ENCODE data around the gene RAB11FIP4.

- TF ChIP-seq POLR2A (IDR thresholded peaks at IDR 0.05; ENCODE audit: control extremely low read depth in 1 of 2, low read depth in 2 of 2, low read length in 2 of 2) (no peak), CTCF (IDR thresholded peaks at IDR 0.05; ENCODE audit: control extremely low read depth in 1 of 3, insufficient read depth in 1 of 3, low read depth in 1 of 3, low read length in 3 of 3) (no peak), EP300 (IDR thresholded peaks at IDR 0.05; ENCODE audit: borderline replicate concordance in 1 of 2, low read depth in 2 of 2, low read length in 2 of 2) (no peak), TEAD4 (IDR thresholded peaks at IDR 0.05; ENCODE audit: low read depth, low read length) (no peak), NRF1 (IDR thresholded peaks at IDR 0.05; ENCODE audit: low read depth, low read length) (no peak), JUND (IDR thresholded peaks at IDR 0.05; ENCODE audit: low read length) (no peak), MAX (IDR thresholded peaks at IDR 0.05) (no peak), CHD2 (IDR thresholded peaks at IDR 0.05; ENCODE audit: low read length) (no peak), BRCA1 (IDR thresholded peaks at IDR 0.05; ENCODE audit: low read depth, low read length) (no peak), YY1 (IDR thresholded peaks at IDR 0.05; ENCODE audit: low read depth, low read length) (no peak), PHF8 (conservative IDR thresholded peaks at IDR 0.05; ENCODE audit: low read depth, low read length) (no peak)
Observed at GRCh38 chr17:31443386-31443785, 51.9 kb downstream of the RAB11FIP4 start.
